Coronary artery (tissue), 2 donors: ENCODE data around the gene KIAA2012.

ENCODE experiments used
- DNase-seq: peaks from one replicate; pipeline ENCODE4 v3.0.0-alpha.2; 2017; ENCODE audit warnings: low spot score
- H3K27ac ChIP-seq, 2 donors: fragments of 200-600 bp; sonication (generic); one replicate each; pipeline ENCODE4 v1.5.1; 2016 to 2019
- H3K4me3 ChIP-seq: fragments of 200-600 bp; sonication (generic); 2 replicates; pipeline ENCODE4 v1.5.1; 2016; ENCODE audit warnings: mild to moderate bottlenecking, moderate library complexity
- TF ChIP-seq, protein P1 (sequence below): fragments of 200-600 bp; sonication (generic); IDR thresholded peaks from one replicate; pipeline ENCODE4 v1.5.1; 2019; ENCODE audit warnings: antibody characterized with exemption

The KIAA2012 gene

GRCh38 chr2:202032846-202033316, 40.2 kb upstream of the KIAA2012 start:
- H3K27ac ChIP-seq = peak overlapping the region; percentile 93 to 94
- H3K4me3 ChIP-seq = peak overlapping the region; percentile 86
- TF ChIP-seq, protein P1, sequence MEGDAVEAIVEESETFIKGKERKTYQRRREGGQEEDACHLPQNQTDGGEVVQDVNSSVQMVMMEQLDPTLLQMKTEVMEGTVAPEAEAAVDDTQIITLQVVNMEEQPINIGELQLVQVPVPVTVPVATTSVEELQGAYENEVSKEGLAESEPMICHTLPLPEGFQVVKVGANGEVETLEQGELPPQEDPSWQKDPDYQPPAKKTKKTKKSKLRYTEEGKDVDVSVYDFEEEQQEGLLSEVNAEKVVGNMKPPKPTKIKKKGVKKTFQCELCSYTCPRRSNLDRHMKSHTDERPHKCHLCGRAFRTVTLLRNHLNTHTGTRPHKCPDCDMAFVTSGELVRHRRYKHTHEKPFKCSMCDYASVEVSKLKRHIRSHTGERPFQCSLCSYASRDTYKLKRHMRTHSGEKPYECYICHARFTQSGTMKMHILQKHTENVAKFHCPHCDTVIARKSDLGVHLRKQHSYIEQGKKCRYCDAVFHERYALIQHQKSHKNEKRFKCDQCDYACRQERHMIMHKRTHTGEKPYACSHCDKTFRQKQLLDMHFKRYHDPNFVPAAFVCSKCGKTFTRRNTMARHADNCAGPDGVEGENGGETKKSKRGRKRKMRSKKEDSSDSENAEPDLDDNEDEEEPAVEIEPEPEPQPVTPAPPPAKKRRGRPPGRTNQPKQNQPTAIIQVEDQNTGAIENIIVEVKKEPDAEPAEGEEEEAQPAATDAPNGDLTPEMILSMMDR = no peak
- DNase-seq = peak; percentile 81

DNA sequence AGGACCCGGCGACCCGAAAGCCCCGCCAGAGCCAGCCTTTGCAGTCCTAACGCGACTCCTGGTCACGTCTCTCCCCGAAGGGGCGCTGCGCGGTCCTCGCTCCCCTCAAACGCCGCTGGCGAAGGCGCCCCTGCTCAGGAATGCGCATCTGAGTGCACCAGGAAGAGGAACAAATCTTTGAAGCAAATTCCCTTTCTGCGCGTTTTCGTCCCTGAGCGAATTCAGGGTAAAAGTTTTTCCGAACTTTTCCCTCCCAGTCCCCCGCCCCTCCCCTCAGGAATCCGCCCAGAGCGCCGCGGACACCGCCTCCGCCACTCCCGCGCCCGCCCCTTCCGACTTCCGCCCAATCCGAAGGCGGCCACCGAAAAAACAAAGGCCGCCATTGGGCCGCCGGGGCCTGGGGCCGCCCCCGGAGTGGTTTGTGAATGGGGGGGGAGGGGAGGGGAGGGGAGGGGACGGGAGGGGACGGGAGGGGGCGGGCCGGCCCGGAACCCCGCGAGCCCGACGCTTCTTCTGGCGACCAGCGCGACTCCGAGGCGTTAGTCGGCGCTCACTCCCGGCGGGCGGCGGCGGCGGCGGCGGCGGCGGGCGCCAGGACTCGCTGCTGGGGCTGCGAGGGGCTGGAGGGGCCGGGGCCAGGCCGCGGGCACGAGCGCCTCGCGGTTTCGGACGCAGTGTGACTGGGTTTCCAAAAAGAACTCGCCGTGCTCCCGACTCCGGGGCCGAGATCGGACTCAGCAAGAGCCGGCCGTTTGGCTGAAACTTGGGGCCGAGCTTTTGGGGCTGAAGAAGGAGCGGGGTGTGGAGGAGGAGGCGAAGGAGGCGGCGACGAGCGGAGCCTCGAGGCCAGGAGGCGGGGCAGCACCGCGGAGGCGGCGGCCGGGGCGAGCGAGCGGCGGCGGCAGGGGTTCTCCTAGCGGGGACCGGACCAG, 39.5 kb upstream of the KIAA2012 start, which contains the start of gene FZD7:
TSS of gene FZD7 (plus strand) at position 539 of the 932 bp plus-strand sequence. CDS start 793 bp downstream, outside the sequence.
- peak; percentile 94 for DNase-seq
- Histone ChIP-seq H3K4me3 (peak within 1 kb of the TSS; percentile 86), H3K27ac (peak within 1 kb of the TSS; percentile 93 to 94)
- TF ChIP-seq, protein P1 = no peak

GRCh38 chr2:202034249-202035088, 38.6 kb upstream of the KIAA2012 start:
- H3K27ac ChIP-seq = peak overlapping the region; percentile 84 to 93
- peak overlapping the region; percentile 86 for H3K4me3 ChIP-seq
- TF ChIP-seq, protein P1 = no peak
- DNase-seq = no peak

DNA sequence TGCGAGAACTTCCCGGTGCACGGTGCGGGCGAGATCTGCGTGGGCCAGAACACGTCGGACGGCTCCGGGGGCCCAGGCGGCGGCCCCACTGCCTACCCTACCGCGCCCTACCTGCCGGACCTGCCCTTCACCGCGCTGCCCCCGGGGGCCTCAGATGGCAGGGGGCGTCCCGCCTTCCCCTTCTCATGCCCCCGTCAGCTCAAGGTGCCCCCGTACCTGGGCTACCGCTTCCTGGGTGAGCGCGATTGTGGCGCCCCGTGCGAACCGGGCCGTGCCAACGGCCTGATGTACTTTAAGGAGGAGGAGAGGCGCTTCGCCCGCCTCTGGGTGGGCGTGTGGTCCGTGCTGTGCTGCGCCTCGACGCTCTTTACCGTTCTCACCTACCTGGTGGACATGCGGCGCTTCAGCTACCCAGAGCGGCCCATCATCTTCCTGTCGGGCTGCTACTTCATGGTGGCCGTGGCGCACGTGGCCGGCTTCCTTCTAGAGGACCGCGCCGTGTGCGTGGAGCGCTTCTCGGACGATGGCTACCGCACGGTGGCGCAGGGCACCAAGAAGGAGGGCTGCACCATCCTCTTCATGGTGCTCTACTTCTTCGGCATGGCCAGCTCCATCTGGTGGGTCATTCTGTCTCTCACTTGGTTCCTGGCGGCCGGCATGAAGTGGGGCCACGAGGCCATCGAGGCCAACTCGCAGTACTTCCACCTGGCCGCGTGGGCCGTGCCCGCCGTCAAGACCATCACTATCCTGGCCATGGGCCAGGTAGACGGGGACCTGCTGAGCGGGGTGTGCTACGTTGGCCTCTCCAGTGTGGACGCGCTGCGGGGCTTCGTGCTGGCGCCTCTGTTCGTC, 37.7 kb upstream of the KIAA2012 start:
- H3K27ac ChIP-seq = peak overlapping the region; percentile 84 to 93
- DNase-seq = peak; percentile 76
- TF ChIP-seq, protein P1 = peak; percentile 25

GRCh38 chr2:202035941-202036372, 37.1 kb upstream of the KIAA2012 start:
- Histone ChIP-seq H3K27ac (no peak overlapping the region), H3K4me3 (peak overlapping the region; percentile 86)
- no peak for DNase-seq

More for the DNA sequence above, 37.7 kb upstream of the KIAA2012 start:
- H3K4me3 ChIP-seq = peak overlapping the region; percentile 86

More at GRCh38 chr2:202035941-202036372, 37.1 kb upstream of the KIAA2012 start:
- TF ChIP-seq, protein P1 = no peak
